Sigmoid colon (tissue), 4 donors: Measurements from ENCODE around the gene WRAP73.

Experiments
- CTCF ChIP-seq, 4 experiments: fragments of 450-650 bp in 3 of 4; fragments of 200-600 bp in 1 of 4; IDR thresholded peaks; one replicate each; pipeline ENCODE4 v1.5.1; 2016 to 2019; ENCODE audit warnings: antibody characterized with exemption in 4 of 4, mild to moderate bottlenecking in 3 of 4, moderate library complexity in 2 of 4
- EP300 ChIP-seq, 4 donors: sonication (generic); formaldehyde crosslinking; IDR thresholded peaks; one replicate each; pipeline ENCODE4 v1.6.1; 2017; ENCODE audit warnings: antibody characterized with exemption in 4 of 4
- POLR2A ChIP-seq, 2 donors: fragments of 450-650 bp; IDR thresholded peaks; one replicate each; pipeline ENCODE4 v1.6.1; 2016; ENCODE audit warnings: antibody characterized with exemption in 2 of 2, mild to moderate bottlenecking in 2 of 2, moderate library complexity in 2 of 2
- POLR2AphosphoS5 ChIP-seq, 4 donors: sonication (generic); formaldehyde crosslinking; IDR thresholded peaks; one replicate each; pipeline ENCODE4 v1.6.1; 2017; ENCODE audit warnings: antibody characterized with exemption in 4 of 4

GRCh38 chr1:3679799-3680453 is 30.0 kb upstream of the WRAP73 start:
- TF ChIP-seq CTCF (IDR thresholded peaks at IDR 0.05) = no peak
- TF ChIP-seq POLR2A (IDR thresholded peaks at IDR 0.05) = no peak
- TF ChIP-seq EP300 (IDR thresholded peaks at IDR 0.05) = no peak
- no peak for TF ChIP-seq POLR2AphosphoS5 (IDR thresholded peaks at IDR 0.05)
